ENCODE data around the gene C4A. TPM values are rescaled to one million over a fixed set of nuclear protein-coding genes. Genes with fewer than 3 reads are reported as not detected.
"Not testable (repeated sequence)": the region's sequence is repeated elsewhere in the genome, so short reads cannot be mapped to it uniquely, and the experiment has no call there.

The C4A gene
- total RNA-seq, 1 donor from 2014 or later = 179 TPM

GRCh38 chr6:32028631-32029030, 46.8 kb downstream of the C4A start:
- DNase-seq (ENCODE audit: low spot score) = not testable (repeated sequence)

DNA sequence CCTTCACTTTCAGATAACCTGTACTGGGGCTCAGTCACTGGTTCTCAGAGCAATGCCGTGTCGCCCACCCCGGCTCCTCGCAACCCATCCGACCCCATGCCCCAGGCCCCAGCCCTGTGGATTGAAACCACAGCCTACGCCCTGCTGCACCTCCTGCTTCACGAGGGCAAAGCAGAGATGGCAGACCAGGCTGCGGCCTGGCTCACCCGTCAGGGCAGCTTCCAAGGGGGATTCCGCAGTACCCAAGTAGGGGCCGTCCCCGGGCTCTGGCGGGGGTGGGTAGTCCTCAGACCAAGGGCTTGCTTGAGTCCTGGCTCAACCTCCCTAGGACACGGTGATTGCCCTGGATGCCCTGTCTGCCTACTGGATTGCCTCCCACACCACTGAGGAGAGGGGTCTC, 47.7 kb downstream of the C4A start:
- not testable (repeated sequence) for DNase-seq (ENCODE audit: low spot score)

GRCh38 chr6:32035283-32036013, 53.6 kb downstream of the C4A start:
- DNase-seq (ENCODE audit: low spot score) = not testable (repeated sequence)

- not testable (repeated sequence) for DNase-seq (ENCODE audit: low spot score)
These were observed 55.3 kb downstream of the C4A start for GRCh38 chr6:32037136-32037535.

GRCh38 chr6:32037598-32038524, 56.0 kb downstream of the C4A start, which contains the start of gene CYP21A2:
CYP21A2 (plus strand) TSS chr6:32038415; CDS start chr6:32038423, 8 bp downstream.
- not testable (repeated sequence) for DNase-seq (ENCODE audit: low spot score)

DNA sequence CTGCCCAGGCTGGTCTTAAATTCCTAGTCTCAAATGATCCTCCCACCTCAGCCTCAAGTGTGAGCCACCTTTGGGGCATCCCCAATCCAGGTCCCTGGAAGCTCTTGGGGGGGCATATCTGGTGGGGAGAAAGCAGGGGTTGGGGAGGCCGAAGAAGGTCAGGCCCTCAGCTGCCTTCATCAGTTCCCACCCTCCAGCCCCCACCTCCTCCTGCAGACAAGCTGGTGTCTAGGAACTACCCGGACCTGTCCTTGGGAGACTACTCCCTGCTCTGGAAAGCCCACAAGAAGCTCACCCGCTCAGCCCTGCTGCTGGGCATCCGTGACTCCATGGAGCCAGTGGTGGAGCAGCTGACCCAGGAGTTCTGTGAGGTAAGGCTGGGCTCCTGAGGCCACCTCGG, 57.0 kb downstream of the C4A start:
- not testable (repeated sequence) for DNase-seq (ENCODE audit: low spot score)

GRCh38 chr6:32039321-32040274, 57.7 kb downstream of the C4A start:
- DNase-seq (ENCODE audit: low spot score) = not testable (repeated sequence)

- DNase-seq (ENCODE audit: low spot score) = not testable (repeated sequence)
These were observed 58.6 kb downstream of the C4A start for GRCh38 chr6:32040299-32041049.

DNA sequence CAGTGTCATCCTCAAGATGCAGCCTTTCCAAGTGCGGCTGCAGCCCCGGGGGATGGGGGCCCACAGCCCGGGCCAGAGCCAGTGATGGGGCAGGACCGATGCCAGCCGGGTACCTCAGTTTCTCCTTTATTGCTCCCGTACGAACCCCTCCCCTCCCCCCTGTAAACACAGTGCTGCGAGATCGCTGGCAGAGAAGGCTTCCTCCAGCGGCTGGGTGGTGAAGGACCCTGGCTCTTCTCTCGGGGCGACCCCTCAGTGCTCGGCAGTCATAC, 59.1 kb downstream of the C4A start:
- DNase-seq (ENCODE audit: low spot score) = not testable (repeated sequence)

DNA sequence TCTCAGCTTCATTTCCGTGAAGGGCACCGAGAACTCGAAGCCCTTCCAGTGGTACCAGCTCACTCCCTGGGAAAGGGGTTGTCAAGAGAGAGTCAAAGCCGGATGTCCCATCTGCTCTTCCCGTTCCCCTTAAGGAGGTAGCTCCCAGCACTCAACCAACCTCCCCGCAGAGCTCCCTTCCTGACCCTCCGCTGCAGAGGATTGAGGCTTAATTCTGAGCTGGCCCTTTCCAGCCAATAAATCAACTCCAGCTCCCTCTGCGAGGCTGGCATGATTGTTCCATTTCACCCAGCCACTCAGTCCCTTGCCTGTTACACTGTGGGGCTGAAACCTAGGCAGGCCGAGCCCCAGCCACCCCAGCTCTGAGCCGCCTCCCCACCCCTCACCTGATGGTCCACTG, 59.5 kb downstream of the C4A start:
- DNase-seq (ENCODE audit: low spot score) = not testable (repeated sequence)

GRCh38 chr6:32042276-32042675, 60.4 kb downstream of the C4A start:
- not testable (repeated sequence) for DNase-seq (ENCODE audit: low spot score)

DNA sequence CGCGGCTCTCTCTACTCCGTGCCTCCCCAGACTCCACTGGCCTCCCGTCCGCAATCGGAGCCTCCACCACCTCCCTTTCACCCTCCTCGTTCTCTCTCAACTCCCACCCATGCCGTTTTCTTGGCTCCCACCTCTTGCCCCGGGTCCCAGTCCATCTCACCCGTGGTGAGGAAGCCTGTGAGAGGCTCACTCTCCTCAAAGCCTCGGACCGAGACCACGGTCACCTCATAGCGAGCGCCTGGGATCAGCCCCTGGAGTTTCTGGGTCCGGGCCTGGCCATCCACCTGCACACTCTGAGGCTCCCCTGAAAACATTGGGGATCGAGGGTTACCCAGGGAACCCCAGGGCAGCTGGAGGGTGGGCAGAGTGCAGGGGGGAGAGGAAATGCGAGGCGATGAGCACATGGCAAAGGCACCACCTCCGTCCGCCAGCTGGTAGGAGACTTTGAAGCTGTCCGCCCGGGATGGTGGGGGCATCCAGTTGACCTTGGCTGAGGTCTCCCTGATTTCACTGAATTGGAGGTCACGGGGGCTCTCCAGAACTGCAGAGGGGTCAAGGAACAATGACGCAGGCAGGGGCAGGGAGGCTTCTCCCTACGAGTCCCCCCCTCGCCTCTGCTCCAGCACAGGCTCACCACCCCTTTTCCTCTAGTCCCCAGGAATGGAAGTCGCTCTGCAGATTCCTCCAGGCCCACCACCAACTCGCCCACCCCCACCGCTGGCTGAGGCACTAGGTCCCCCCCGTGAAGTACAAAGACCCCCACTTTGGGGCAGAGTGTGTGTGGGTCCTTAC, 61.9 kb downstream of the C4A start:
- DNase-seq (ENCODE audit: low spot score) = not testable (repeated sequence)

- DNase-seq (ENCODE audit: low spot score) = not testable (repeated sequence)
These were observed 63.1 kb downstream of the C4A start for GRCh38 chr6:32044916-32045315.

GRCh38 chr6:32045811-32046449, 64.1 kb downstream of the C4A start:
- no peak for DNase-seq (ENCODE audit: low spot score)

- DNase-seq (ENCODE audit: low spot score) = no peak
These were observed 64.7 kb downstream of the C4A start for GRCh38 chr6:32046450-32047083.

- DNase-seq (ENCODE audit: low spot score) = no peak
These were observed 65.2 kb downstream of the C4A start for GRCh38 chr6:32047084-32047478.

DNA sequence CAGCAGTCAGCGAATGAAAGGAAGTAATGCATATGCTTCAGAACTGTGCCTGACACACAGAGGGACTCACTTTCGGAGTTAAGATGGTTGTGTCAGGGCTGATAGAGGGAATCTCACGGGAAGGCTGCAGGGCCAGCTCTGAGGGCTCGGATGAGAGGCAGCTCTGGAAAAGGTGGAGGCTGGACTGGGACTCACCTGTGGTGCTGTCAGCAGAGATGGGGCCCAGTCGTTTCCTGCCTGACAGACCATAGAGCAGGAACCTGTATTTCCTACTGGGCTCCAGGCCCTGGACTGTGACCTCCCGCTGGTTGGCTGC, 65.6 kb downstream of the C4A start:
- no peak for DNase-seq (ENCODE audit: low spot score)

GRCh38 chr6:32047855-32048766, 66.3 kb downstream of the C4A start:
- DNase-seq (ENCODE audit: low spot score) = peak; percentile 68

Data from mucosa of gallbladder (tissue), 1 donor.